Prostate gland (tissue), 2 donors: ENCODE results near the gene ERC2.
A peak's percentile ranks its signal among the peaks of the same experiment; 100 is the strongest.

Experiments used
- CTCF ChIP-seq, 4 experiments: fragments of 200-600 bp in 2 of 4; fragments of 450-650 bp in 2 of 4; sonication (generic) in 2 of 4; IDR thresholded peaks; 1 replicate in 3 of 4; 2 replicates in 1 of 4; pipeline ENCODE4 v1.5.1; 2016 to 2019; ENCODE audit warnings: antibody characterized with exemption in 4 of 4, mild to moderate bottlenecking in 2 of 4, moderate library complexity in 2 of 4
- POLR2A ChIP-seq: fragments of 450-650 bp; IDR thresholded peaks from one replicate; pipeline ENCODE4 v1.6.1; 2016; ENCODE audit warnings: antibody characterized with exemption, mild to moderate bottlenecking

- TF ChIP-seq CTCF (IDR thresholded peaks at IDR 0.05) (peak; percentile 30 to 81 (median 76)), POLR2A (no peak)
Measured at GRCh38 chr3:56251343-56251945, 216.8 kb downstream of the ERC2 start.
